Measurements from ENCODE around the gene BOC.

GRCh38 chr3:113297287-113297686 lies 85.9 kb downstream of the BOC start:
- no peak for TF ChIP-seq REST (IDR thresholded peaks at IDR 0.05; ENCODE audit: insufficient replicate concordance, low read depth)
- no peak for TF ChIP-seq POLR2AphosphoS5 (IDR thresholded peaks at IDR 0.05; ENCODE audit: low read depth)
- no peak for TF ChIP-seq CTCF (IDR thresholded peaks at IDR 0.05; ENCODE audit: insufficient read depth, low read length)
- TF ChIP-seq GABPA (IDR thresholded peaks at IDR 0.05; ENCODE audit: low read depth): no peak
- TF ChIP-seq SPI1 (IDR thresholded peaks at IDR 0.05; ENCODE audit: borderline replicate concordance, low read depth): no peak

All from HL-60 (cell line).